ENCODE measurements around the gene FAM117B.

Gene FAM117B

GRCh38 chr2:202717598-202718310 is 83.0 kb downstream of the FAM117B start:
- TF ChIP-seq ZFX (IDR thresholded peaks at IDR 0.05): no peak
- H3K27ac ChIP-seq: no peak overlapping the region

- no peak overlapping the region for H3K27ac ChIP-seq
- TF ChIP-seq CTCF (conservative IDR thresholded peaks at IDR 0.05) (no peak), ZFX (IDR thresholded peaks at IDR 0.05) (no peak)
These were observed 83.8 kb downstream of the FAM117B start for GRCh38 chr2:202718614-202719013.

GRCh38 chr2:202720226-202720625 is 85.5 kb downstream of the FAM117B start:
- no peak overlapping the region for H3K27ac ChIP-seq
- no peak for TF ChIP-seq CTCF (conservative IDR thresholded peaks at IDR 0.05)
- TF ChIP-seq ZFX (IDR thresholded peaks at IDR 0.05): no peak

GRCh38 chr2:202721621-202722020 is 86.9 kb downstream of the FAM117B start:
- TF ChIP-seq CTCF (conservative IDR thresholded peaks at IDR 0.05): no peak
- no peak for TF ChIP-seq ZFX (IDR thresholded peaks at IDR 0.05)
- H3K27ac ChIP-seq: no peak overlapping the region

GRCh38 chr2:202723746-202724145 is 89.0 kb downstream of the FAM117B start:
- no peak overlapping the region for H3K27ac ChIP-seq
- no peak for TF ChIP-seq ZFX (IDR thresholded peaks at IDR 0.05)
- TF ChIP-seq CTCF (conservative IDR thresholded peaks at IDR 0.05): no peak

- H3K27ac ChIP-seq: no peak overlapping the region
- no peak for TF ChIP-seq CTCF (conservative IDR thresholded peaks at IDR 0.05)
- no peak for TF ChIP-seq ZFX (IDR thresholded peaks at IDR 0.05)
These were observed 91.3 kb downstream of the FAM117B start for GRCh38 chr2:202726070-202726469.

GRCh38 chr2:202736826-202737225 is 102.1 kb downstream of the FAM117B start:
- H3K27ac ChIP-seq: no peak overlapping the region
- TF ChIP-seq ZFX (IDR thresholded peaks at IDR 0.05) (no peak), CTCF (conservative IDR thresholded peaks at IDR 0.05) (no peak)

DNA sequence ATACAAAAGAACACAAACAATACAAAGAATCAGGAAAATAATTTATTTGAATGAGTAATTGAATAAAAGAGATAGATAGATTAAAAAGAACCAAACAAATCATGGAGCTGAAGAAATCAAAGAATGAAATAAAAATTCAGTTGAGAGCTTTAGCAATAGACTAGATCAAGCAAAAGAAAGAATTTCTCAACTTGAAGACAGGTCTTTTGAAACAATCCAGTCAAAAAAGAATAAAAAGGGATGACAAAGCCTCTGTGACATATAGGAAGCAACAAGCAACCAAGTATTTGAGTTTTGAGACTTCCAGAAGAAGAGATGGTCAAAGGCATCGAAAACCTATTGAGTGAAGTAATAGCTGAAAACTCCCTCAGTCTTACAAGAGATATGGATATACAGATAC is 108.8 kb downstream of the FAM117B start:
- no peak overlapping the region for H3K27ac ChIP-seq
- TF ChIP-seq ZFX (IDR thresholded peaks at IDR 0.05): no peak

Measured in C4-2B (cell line).